GM21515 (cell line): ENCODE measurements around the gene SHB.

Source experiments
- ATAC-seq: cut with Tn5 transposase; IDR thresholded peaks from one replicate; pipeline ENCODE4 v1.9.1; 2021; ENCODE audit not compliant: unreplicated experiment

The SHB gene

DNA sequence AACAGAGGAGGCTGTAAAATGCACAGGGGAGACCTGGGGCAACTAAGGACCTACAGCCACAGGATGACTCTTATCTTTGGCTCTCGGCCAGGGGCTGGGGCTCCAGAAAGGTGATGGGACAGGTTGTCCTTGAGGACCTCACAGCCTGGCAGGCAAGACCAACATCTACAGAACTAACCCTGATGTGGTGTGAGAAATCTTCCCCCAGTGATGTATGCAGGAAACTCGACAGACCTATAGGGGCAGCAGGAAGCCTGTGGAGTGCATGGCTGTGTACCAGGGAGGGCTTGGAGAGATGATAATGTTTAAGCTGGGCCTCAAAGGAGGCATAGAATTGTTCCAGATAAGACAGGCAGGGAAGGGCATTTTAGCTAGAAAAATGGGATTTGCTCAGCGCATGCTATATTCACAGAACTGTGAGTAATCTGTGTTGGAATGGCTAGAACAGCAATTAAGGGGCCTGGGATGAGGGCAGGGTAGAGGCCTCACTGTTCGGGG, 96.6 kb downstream of the SHB start:
- ATAC-seq: no peak

GRCh38 chr9:37971691-37972090, 97.3 kb downstream of the SHB start:
- no peak for ATAC-seq

GRCh38 chr9:37971108-37971459, 97.9 kb downstream of the SHB start:
- ATAC-seq: no peak

DNA sequence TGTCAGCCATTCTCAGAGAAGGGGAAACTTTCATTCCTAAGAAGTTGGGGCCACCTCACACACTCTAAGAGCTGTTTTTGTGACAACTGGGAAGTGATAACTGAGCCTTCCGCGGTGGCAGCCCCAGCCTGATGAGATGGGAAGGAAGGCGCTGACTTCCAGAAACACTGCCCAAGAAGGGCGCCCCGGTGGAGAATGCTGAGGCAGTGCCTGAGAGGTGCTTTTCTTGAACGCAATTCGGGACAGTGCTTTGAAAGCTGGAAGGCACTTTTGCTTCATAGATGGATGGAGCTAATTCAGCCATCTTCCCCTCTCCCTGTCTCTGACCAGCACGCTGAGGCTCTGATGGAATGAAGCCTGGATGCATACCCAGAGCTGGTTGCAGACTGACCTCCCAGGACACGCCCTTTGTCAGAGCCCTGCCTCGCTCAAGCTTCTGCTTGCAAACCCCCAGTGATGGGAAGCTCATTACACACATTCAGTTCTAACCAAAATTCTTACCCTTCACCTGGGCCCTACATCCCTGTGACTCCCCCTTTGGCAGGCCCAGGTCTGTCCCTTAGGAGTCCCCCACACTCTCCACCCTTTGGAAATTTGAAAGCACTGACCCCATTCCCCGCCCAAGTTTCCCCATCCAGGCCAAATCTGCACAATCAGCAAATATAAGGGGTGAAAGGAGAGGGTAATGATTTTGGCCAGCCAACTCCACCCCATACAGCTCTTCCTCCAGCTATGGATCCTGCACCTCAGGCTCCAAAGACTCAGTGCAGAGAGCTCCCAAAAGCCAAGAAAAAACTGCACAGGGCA, 98.5 kb downstream of the SHB start:
- ATAC-seq: no peak

GRCh38 chr9:37969558-37970300, 99.3 kb downstream of the SHB start:
- no peak for ATAC-seq

- ATAC-seq: no peak
These were observed 99.9 kb downstream of the SHB start for GRCh38 chr9:37969130-37969529.

- no peak for ATAC-seq
These were observed 100.8 kb downstream of the SHB start for GRCh38 chr9:37968228-37968701.

DNA sequence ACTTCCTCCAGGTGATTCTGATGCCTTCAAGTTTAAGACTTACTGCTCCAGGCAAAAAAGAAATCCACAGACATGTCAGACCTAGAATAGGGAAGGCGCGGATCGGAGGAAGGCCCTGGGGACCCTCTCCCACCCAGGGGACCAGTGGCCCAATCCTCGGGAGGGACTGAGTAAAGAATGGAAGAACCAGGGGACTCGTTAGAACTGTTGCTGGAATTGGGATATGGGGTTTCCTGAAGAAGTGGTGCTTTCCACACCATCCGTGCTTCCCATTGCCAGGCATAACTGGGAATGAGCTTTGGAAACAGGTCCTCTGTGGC, 101.3 kb downstream of the SHB start:
- ATAC-seq: no peak

DNA sequence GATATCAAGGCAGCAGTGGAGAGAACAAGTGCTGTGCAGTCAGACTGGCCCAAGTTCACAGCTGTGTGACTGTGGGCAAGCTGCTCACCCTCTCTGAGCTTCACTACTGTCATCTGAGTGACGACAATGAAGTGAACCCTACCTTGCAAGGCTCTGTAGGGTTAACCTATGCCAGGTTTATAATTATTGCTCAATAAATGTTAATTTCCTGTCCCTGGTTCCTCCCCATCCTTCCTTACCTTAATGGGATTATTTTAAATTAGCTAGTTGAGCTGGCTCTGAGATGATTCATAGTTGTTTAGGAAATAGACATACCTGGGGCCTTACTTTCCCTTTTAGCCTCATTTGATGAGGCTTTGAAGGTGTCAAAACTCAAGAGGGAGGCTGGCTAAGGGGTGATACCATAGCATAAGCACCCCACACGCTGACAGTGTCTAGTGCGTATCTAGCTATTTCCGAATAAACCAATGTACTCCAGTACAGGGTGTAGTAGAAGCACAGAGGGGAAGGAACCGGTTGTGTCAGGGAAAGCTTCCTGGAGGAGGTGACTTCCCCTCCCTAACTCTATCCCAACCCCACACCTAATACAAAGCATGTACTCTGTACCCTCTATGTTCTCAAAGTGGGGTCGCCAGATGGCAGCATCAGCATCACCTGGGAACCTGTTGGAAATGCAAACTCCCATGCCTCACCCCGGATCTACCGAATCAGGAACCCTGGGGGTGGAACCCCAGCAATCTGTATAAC, 101.8 kb downstream of the SHB start:
- ATAC-seq: no peak

GRCh38 chr9:37966412-37967013, 102.5 kb downstream of the SHB start:
- no peak for ATAC-seq

- ATAC-seq: peak; percentile 58
These were observed 103.2 kb downstream of the SHB start for GRCh38 chr9:37965676-37966345.

DNA sequence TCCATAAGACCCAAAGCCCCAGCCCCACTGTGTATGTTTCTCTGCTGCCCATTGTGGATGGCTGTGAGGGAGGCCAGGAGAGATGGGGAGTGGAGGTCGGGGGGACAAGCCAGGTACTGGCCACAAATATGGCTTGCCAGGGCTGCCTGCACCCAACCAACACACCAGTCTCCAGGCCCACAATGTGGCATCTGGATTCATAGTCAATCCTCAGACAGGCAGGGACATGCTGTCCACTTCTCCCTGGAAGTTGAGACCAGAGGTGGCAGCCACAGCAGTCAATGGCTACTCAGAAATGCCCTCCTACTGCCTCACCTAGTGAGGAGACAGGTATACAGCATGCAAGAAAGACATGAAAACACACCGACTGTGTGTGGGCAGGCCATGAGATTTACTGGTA, 103.9 kb downstream of the SHB start:
- ATAC-seq: no peak

GRCh38 chr9:37964740-37965081, 104.3 kb downstream of the SHB start:
- ATAC-seq: no peak

DNA sequence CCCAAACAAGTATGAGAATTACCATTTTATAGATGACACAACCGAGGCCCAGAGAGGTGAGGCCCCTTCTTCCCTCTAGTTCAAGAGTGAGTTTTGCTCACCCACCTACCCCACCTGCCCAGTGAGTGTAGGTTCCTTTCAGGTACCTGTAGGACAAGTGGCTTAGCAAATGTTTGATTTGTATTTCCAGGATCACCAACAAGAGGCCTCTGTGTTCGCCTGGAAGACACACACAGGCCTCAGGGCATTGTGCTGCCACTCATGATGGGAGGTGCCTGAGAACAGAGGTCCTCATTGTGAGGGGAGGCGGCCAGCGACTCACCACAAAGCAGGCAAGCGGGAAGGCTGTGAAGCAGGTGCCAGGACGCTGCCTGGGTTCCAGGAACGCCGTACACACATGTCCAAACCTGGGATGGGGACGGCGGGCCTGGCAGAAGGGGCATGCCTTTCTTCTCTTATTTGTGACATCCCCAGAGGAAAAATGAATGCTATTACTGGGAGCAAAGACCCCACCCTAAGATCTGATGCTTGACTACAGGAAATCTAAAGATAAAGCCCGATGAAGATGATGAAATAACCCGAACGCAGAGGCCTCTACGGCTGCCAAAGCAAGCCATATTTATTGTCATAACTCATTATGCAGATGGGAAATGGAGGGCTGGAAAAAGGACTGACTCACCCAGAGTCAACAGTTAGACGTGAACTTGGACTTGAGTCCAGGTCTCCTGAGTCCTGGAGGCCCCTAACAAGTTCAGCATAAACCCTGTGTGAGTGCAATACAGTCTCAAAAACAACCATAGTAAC, 104.9 kb downstream of the SHB start:
- no peak for ATAC-seq

DNA sequence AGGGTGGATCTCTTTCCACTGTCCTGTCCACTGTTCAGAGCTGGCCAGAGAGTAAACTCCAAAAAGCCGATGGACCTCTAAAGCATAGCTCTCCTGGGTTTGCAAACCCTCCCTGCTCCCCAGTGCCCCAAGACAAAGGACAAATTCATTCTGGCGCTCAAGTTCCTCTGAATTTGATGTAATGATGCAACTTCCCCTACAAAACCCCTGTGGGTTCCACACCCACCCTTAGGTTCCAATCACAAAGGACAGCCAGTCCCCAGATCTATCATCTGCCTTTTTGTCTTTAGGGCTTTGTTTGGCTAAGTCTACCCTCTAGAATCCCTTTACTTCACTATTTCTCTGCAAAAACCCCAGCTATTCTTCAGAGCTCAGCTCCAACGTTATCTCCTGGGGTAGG, 107.7 kb downstream of the SHB start:
- no peak for ATAC-seq

- ATAC-seq: no peak
These were observed 108.4 kb downstream of the SHB start for GRCh38 chr9:37960631-37961030.

- ATAC-seq: no peak
These were observed 109.1 kb downstream of the SHB start for GRCh38 chr9:37959976-37960375.

GRCh38 chr9:37958154-37958553, 110.9 kb downstream of the SHB start:
- no peak for ATAC-seq

DNA sequence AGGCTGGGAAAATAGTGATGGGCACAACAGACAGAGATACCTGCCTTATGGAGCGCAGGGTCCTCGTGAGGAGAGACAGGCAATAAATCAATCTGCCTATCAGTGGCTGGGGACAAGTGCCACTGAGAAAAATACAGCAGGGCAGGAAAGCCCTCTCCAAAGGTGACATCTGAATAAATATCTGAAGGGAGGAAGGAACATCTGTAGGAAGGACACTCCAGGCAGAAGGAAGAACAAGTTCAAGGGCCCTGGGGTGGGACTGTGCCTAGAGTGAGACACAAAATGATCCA, 111.4 kb downstream of the SHB start:
- ATAC-seq: no peak
